HepG2 (cell line): Measurements from ENCODE around the gene KCTD5. TPM values are rescaled to one million over a fixed set of nuclear protein-coding genes. Genes with fewer than 3 reads are reported as not detected.

ENCODE experiments used
- ATF7 ChIP-seq, 2 experiments: fragments of 450-650 bp in 1 of 2; sonication (generic) in 1 of 2; formaldehyde crosslinking in 1 of 2; IDR thresholded peaks; 2 replicates each; pipeline versions ENCODE4 v1.4.0 to v1.6.1; 2016 to 2020; ENCODE audit warnings: antibody characterized with exemption in 1 of 2, mild to moderate bottlenecking in 1 of 2, missing genetic modification reagents in 1 of 2
- CENPX ChIP-seq: sonication (generic); formaldehyde crosslinking; IDR thresholded peaks from 2 replicates; pipeline ENCODE4 v1.9.0; 2021; ENCODE audit warnings: mild to moderate bottlenecking, missing genetic modification reagents, moderate library complexity
- HCFC1 ChIP-seq: fragments of 150-350 bp; IDR thresholded peaks from 2 replicates; pipeline ENCODE4 v1.6.1; 2014; ENCODE audit warnings: low read depth, low read length
- HNRNPUL1 ChIP-seq: fragments of 200-400 bp; formaldehyde crosslinking; IDR thresholded peaks from 2 replicates; pipeline ENCODE4 v1.6.1; 2017; ENCODE audit warnings: low read depth, mild to moderate bottlenecking, low read length, moderate library complexity
- KMT2A ChIP-seq: sonication (generic); formaldehyde crosslinking; IDR thresholded peaks from 2 replicates; pipeline ENCODE4 v1.4.0; 2020; ENCODE audit warnings: missing genetic modification reagents
- MBNL3 ChIP-seq: fragments of 250-450 bp; sonication (Bioruptor Pico); conservative IDR thresholded peaks from 2 replicates; pipeline ENCODE4 v1.8.0; 2022; ENCODE audit warnings: mild to moderate bottlenecking, inconsistent platforms
- RAD51 ChIP-seq: fragments of 450-650 bp; IDR thresholded peaks from 2 replicates; pipeline ENCODE4 v1.6.1; 2016; ENCODE audit warnings: borderline replicate concordance
- SETDB1 ChIP-seq: sonication (generic); formaldehyde crosslinking; IDR thresholded peaks from 2 replicates; pipeline ENCODE4 v1.5.1; 2020; ENCODE audit warnings: missing genetic modification reagents, mild to moderate bottlenecking, borderline replicate concordance
- SNRNP70 ChIP-seq: fragments of 200-400 bp; formaldehyde crosslinking; IDR thresholded peaks from 2 replicates; pipeline ENCODE4 v1.6.1; 2017; ENCODE audit warnings: mild to moderate bottlenecking, low read depth, low read length, moderate library complexity
- SP140L ChIP-seq: sonication (generic); formaldehyde crosslinking; IDR thresholded peaks from 2 replicates; pipeline ENCODE4 v1.4.0; 2020; ENCODE audit warnings: missing genetic modification reagents, borderline replicate concordance
- TBP ChIP-seq: sonication (generic); formaldehyde crosslinking; IDR thresholded peaks from 2 replicates; pipeline ENCODE4 v1.5.0; 2020; ENCODE audit warnings: missing genetic modification reagents
- TOE1 ChIP-seq: sonication (generic); formaldehyde crosslinking; IDR thresholded peaks from 2 replicates; pipeline ENCODE4 v1.4.0; 2020; ENCODE audit warnings: mild to moderate bottlenecking, missing genetic modification reagents
- ZNF567 ChIP-seq: sonication (generic); formaldehyde crosslinking; IDR thresholded peaks from 2 replicates; pipeline ENCODE4 v1.8.1; 2023; ENCODE audit warnings: mild to moderate bottlenecking, missing genetic modification reagents, borderline replicate concordance
- polyA plus RNA-seq, 8 experiments: library from polyadenylated mRNA; depleted of rRNA in 3 of 8; stranded (reverse) in 7 of 8; unstranded in 1 of 8; fragments of >200 nt; fragmentation: Illumina TruSeq in 4 of 8; extraction: Trizol in 4 of 8; gene quantifications; 2 replicates each; pipeline versions ENCODE4 v1.2.1 to v1.2.3, GENCODE V29; 2011 to 2016; ENCODE audit warnings: low read depth in 4 of 8, missing spikeins in 1 of 8, mixed read lengths in 1 of 8; ENCODE audit not compliant: insufficient read depth in 1 of 8
- total RNA-seq, 5 experiments: library from RNA; depleted of rRNA; stranded (reverse); fragments of >200 nt; fragmentation: Illumina TruSeq; extraction: Trizol; gene quantifications; 2 replicates each; pipeline ENCODE4 v1.2.3, GENCODE V29; 2016; ENCODE audit warnings: low read depth in 1 of 5
- TF ChIP-seq, protein P1 (sequence below): sonication (generic); formaldehyde crosslinking; IDR thresholded peaks from 2 replicates; pipeline ENCODE4 v1.5.0; 2020; ENCODE audit warnings: missing genetic modification reagents
- TF ChIP-seq, protein P2 (sequence below): sonication (generic); formaldehyde crosslinking; IDR thresholded peaks from 2 replicates; pipeline ENCODE4 v1.5.0; 2020; ENCODE audit warnings: mild to moderate bottlenecking, missing genetic modification reagents
- TF ChIP-seq, protein P3 (sequence below): IDR thresholded peaks from 2 replicates; pipeline ENCODE4 v1.6.1; 2016; ENCODE audit warnings: missing compliant biosample characterization, missing genetic modification reagents, borderline replicate concordance
- TF ChIP-seq, protein P4 (sequence below): sonication (generic); formaldehyde crosslinking; IDR thresholded peaks from 2 replicates; pipeline ENCODE4 v1.5.0; 2020; ENCODE audit warnings: missing genetic modification reagents, mild to moderate bottlenecking, borderline replicate concordance
- TF ChIP-seq, protein P5 (sequence below): sonication (generic); formaldehyde crosslinking; IDR thresholded peaks from 2 replicates; pipeline ENCODE4 v1.4.0; 2020; ENCODE audit warnings: missing genetic modification reagents

KCTD5 gene
- total and polyA plus RNA-seq, 2 of the 13 experiments (the other 11 are each of a cell fraction or from before 2014, with no cell fraction given), result 25.4 to 29.8 TPM

DNA sequence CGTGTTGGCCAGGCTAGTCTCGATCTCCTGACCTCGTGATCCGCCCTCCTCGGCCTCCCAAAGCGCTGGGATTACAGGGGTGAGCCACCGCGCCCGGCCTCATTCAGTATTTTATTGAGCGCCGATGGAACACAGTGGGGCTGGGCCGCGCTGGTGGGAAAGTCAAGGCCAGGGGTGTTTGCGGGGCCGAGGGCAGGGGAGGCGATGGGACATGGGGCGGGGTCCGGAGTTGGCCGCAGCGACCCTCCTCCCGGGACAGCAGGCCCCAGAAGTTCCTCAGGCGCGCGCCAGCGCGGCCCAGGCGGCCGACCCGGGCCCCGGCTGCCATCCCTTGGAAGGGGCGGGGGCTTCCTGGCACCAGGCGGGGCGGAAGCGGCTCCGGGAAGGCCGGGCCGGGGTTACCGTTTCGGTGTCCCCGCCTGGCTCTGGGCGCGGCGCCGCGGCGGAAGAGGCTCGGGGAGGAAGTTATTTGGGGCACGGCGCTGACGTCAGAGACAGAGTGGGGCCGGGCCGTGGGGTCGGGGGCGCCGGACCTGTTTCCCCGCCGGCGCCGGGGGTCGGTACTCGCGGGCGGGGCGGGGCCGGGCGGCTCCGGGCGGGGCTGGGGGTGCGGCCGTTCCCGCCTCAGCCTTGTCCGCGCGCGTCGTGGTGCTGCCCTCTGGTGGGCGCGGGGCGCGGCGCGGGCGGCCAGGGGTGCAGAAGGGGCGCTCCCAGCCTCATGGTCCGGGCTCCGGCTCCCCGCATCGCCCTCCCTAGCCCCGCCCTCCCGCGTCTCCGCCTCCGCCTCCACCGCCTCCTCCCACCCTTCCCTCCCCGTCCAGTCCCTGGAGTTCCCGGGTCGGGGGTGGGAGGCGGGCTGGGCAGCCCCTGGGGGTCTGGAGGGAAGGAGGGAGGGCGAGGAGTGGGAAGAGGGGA is 38.7 kb downstream of the KCTD5 start (continued):
- TF ChIP-seq ATF7 (IDR thresholded peaks at IDR 0.05) (peak; percentile 54; the same call in 1 of the 2 replicates), ATF7 (CRISPR knock-in tag; IDR thresholded peaks at IDR 0.05) (0 out of 2 replicates have a peak, but pooled peaks have one; percentile 52), ZNF567 (CRISPR knock-in tag) (no peak), HNRNPUL1 (no peak), MBNL3 (no peak), SNRNP70 (no peak), KMT2A (CRISPR knock-in tag) (peak; percentile 73; the same call in 1 of the 2 replicates), CENPX (CRISPR knock-in tag) (no peak), TBP (CRISPR knock-in tag) (no peak), SP140L (no peak), RAD51 (no peak), TOE1 (CRISPR knock-in tag) (peak; percentile 73; the same call in 1 of the 2 replicates), SETDB1 (CRISPR knock-in tag) (no peak), HCFC1 (peak; percentile 62)
- TF ChIP-seq, protein P1, sequence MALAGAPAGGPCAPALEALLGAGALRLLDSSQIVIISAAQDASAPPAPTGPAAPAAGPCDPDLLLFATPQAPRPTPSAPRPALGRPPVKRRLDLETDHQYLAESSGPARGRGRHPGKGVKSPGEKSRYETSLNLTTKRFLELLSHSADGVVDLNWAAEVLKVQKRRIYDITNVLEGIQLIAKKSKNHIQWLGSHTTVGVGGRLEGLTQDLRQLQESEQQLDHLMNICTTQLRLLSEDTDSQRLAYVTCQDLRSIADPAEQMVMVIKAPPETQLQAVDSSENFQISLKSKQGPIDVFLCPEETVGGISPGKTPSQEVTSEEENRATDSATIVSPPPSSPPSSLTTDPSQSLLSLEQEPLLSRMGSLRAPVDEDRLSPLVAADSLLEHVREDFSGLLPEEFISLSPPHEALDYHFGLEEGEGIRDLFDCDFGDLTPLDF, result peak; percentile 31; the same call in 1 of the 2 replicates
- TF ChIP-seq, protein P2, sequence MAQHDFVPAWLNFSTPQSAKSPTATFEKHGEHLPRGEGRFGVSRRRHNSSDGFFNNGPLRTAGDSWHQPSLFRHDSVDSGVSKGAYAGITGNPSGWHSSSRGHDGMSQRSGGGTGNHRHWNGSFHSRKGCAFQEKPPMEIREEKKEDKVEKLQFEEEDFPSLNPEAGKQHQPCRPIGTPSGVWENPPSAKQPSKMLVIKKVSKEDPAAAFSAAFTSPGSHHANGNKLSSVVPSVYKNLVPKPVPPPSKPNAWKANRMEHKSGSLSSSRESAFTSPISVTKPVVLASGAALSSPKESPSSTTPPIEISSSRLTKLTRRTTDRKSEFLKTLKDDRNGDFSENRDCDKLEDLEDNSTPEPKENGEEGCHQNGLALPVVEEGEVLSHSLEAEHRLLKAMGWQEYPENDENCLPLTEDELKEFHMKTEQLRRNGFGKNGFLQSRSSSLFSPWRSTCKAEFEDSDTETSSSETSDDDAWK (CRISPR knock-in tag), result no peak
- TF ChIP-seq, protein P3, sequence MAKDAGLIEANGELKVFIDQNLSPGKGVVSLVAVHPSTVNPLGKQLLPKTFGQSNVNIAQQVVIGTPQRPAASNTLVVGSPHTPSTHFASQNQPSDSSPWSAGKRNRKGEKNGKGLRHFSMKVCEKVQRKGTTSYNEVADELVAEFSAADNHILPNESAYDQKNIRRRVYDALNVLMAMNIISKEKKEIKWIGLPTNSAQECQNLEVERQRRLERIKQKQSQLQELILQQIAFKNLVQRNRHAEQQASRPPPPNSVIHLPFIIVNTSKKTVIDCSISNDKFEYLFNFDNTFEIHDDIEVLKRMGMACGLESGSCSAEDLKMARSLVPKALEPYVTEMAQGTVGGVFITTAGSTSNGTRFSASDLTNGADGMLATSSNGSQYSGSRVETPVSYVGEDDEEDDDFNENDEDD (CRISPR knock-in tag), result peak; percentile 76; the same call in 1 of the 2 replicates
- TF ChIP-seq, protein P4, sequence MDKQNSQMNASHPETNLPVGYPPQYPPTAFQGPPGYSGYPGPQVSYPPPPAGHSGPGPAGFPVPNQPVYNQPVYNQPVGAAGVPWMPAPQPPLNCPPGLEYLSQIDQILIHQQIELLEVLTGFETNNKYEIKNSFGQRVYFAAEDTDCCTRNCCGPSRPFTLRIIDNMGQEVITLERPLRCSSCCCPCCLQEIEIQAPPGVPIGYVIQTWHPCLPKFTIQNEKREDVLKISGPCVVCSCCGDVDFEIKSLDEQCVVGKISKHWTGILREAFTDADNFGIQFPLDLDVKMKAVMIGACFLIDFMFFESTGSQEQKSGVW (CRISPR knock-in tag), result no peak
- TF ChIP-seq, protein P5, sequence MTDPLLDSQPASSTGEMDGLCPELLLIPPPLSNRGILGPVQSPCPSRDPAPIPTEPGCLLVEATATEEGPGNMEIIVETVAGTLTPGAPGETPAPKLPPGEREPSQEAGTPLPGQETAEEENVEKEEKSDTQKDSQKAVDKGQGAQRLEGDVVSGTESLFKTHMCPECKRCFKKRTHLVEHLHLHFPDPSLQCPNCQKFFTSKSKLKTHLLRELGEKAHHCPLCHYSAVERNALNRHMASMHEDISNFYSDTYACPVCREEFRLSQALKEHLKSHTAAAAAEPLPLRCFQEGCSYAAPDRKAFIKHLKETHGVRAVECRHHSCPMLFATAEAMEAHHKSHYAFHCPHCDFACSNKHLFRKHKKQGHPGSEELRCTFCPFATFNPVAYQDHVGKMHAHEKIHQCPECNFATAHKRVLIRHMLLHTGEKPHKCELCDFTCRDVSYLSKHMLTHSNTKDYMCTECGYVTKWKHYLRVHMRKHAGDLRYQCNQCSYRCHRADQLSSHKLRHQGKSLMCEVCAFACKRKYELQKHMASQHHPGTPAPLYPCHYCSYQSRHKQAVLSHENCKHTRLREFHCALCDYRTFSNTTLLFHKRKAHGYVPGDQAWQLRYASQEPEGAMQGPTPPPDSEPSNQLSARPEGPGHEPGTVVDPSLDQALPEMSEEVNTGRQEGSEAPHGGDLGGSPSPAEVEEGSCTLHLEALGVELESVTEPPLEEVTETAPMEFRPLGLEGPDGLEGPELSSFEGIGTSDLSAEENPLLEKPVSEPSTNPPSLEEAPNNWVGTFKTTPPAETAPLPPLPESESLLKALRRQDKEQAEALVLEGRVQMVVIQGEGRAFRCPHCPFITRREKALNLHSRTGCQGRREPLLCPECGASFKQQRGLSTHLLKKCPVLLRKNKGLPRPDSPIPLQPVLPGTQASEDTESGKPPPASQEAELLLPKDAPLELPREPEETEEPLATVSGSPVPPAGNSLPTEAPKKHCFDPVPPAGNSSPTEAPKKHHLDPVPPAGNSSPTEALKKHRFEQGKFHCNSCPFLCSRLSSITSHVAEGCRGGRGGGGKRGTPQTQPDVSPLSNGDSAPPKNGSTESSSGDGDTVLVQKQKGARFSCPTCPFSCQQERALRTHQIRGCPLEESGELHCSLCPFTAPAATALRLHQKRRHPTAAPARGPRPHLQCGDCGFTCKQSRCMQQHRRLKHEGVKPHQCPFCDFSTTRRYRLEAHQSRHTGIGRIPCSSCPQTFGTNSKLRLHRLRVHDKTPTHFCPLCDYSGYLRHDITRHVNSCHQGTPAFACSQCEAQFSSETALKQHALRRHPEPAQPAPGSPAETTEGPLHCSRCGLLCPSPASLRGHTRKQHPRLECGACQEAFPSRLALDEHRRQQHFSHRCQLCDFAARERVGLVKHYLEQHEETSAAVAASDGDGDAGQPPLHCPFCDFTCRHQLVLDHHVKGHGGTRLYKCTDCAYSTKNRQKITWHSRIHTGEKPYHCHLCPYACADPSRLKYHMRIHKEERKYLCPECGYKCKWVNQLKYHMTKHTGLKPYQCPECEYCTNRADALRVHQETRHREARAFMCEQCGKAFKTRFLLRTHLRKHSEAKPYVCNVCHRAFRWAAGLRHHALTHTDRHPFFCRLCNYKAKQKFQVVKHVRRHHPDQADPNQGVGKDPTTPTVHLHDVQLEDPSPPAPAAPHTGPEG (CRISPR knock-in tag), result no peak
